ENCODE results near the gene ACBD7.
A peak's percentile ranks its signal among the peaks of the same experiment; 100 is the strongest.

Gene ACBD7

DNA sequence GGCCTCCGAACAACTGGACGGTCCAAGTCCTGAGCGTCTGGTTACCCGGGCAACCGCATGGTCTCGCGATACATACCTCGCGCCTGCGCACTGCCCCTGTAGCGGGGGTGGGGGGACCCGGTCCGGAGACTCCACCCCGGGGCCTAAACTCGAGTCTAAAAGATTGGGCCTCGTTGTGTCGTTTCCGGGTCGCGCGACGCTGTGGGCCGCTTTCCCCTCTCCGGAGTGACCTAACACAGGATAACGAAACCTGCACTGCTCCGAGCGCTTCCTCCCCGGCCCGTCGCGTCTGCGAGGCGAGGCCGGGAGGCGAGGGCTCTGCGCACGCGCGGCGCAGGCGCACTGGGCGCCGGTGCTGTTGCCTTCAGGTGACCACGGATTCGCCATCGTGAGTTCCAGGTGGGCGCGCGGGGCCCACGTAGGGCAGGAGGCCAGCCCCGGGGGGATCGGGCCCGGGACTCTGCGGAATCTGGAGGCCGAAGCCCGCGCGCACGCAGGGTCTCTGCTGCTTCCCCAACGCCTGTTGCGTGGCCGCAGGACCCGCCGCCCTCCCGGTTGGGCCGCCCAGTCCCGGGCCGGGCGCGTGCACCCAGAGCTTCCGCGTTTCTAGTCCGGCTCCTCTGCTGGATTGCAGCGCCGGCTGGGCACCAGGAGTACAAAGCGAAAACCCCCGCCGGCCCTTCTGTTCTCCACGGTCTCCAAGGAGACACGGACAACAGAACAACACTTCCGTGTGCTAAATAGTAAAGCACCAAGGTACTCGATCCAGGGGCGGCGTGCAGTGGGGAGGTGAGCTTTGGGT is 8.6 kb upstream of the ACBD7 start, which contains the start of gene RPP38 (continued):
- TF ChIP-seq TSHZ1 (tag by site-specific recombination; IDR thresholded peaks at IDR 0.05; ENCODE audit: borderline replicate concordance) (no peak), TRIM28 (IDR thresholded peaks at IDR 0.05; ENCODE audit: borderline replicate concordance, low read length) (no peak), ZBTB11 (tag by site-specific recombination; conservative IDR thresholded peaks at IDR 0.05; ENCODE audit: low read depth) (peak; percentile 91), ZNF48 (tag by site-specific recombination; IDR thresholded peaks at IDR 0.05) (no peak), ZNF837 (tag by site-specific recombination; IDR thresholded peaks at IDR 0.05) (no peak), AEBP2 (tag by site-specific recombination; IDR thresholded peaks at IDR 0.05; ENCODE audit: borderline replicate concordance) (no peak), ZNF23 (tag by site-specific recombination; IDR thresholded peaks at IDR 0.05; ENCODE audit: borderline replicate concordance) (no peak), ZNF658 (tag by site-specific recombination; IDR thresholded peaks at IDR 0.05) (no peak), HOXA7 (CRISPR knock-in tag; IDR thresholded peaks at IDR 0.05; ENCODE audit: borderline replicate concordance) (no peak), ZNF555 (tag by site-specific recombination; conservative IDR thresholded peaks at IDR 0.05) (no peak), ZFP69B (tag by site-specific recombination; IDR thresholded peaks at IDR 0.05) (peak; percentile 87), ZNF76 (tag by site-specific recombination; IDR thresholded peaks at IDR 0.05; ENCODE audit: borderline replicate concordance, low read depth) (0 out of 2 replicates have a peak, but pooled peaks have one; percentile 56), YY1 (tag by site-specific recombination; IDR thresholded peaks at IDR 0.05) (peak; percentile 66), ZNF146 (tag by site-specific recombination; IDR thresholded peaks at IDR 0.05) (no peak), ZNF707 (tag by site-specific recombination; IDR thresholded peaks at IDR 0.05) (no peak)
- TF ChIP-seq, protein P1, sequence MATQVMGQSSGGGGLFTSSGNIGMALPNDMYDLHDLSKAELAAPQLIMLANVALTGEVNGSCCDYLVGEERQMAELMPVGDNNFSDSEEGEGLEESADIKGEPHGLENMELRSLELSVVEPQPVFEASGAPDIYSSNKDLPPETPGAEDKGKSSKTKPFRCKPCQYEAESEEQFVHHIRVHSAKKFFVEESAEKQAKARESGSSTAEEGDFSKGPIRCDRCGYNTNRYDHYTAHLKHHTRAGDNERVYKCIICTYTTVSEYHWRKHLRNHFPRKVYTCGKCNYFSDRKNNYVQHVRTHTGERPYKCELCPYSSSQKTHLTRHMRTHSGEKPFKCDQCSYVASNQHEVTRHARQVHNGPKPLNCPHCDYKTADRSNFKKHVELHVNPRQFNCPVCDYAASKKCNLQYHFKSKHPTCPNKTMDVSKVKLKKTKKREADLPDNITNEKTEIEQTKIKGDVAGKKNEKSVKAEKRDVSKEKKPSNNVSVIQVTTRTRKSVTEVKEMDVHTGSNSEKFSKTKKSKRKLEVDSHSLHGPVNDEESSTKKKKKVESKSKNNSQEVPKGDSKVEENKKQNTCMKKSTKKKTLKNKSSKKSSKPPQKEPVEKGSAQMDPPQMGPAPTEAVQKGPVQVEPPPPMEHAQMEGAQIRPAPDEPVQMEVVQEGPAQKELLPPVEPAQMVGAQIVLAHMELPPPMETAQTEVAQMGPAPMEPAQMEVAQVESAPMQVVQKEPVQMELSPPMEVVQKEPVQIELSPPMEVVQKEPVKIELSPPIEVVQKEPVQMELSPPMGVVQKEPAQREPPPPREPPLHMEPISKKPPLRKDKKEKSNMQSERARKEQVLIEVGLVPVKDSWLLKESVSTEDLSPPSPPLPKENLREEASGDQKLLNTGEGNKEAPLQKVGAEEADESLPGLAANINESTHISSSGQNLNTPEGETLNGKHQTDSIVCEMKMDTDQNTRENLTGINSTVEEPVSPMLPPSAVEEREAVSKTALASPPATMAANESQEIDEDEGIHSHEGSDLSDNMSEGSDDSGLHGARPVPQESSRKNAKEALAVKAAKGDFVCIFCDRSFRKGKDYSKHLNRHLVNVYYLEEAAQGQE (tag by site-specific recombination; IDR thresholded peaks at IDR 0.05), result 0 out of 2 replicates have a peak, but pooled peaks have one; percentile 14
- TF ChIP-seq, protein P2, sequence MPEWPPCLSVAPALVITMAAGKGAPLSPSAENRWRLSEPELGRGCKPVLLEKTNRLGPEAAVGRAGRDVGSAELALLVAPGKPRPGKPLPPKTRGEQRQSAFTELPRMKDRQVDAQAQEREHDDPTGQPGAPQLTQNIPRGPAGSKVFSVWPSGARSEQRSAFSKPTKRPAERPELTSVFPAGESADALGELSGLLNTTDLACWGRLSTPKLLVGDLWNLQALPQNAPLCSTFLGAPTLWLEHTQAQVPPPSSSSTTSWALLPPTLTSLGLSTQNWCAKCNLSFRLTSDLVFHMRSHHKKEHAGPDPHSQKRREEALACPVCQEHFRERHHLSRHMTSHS (tag by site-specific recombination; IDR thresholded peaks at IDR 0.05), result no peak
- TF ChIP-seq, protein P3, sequence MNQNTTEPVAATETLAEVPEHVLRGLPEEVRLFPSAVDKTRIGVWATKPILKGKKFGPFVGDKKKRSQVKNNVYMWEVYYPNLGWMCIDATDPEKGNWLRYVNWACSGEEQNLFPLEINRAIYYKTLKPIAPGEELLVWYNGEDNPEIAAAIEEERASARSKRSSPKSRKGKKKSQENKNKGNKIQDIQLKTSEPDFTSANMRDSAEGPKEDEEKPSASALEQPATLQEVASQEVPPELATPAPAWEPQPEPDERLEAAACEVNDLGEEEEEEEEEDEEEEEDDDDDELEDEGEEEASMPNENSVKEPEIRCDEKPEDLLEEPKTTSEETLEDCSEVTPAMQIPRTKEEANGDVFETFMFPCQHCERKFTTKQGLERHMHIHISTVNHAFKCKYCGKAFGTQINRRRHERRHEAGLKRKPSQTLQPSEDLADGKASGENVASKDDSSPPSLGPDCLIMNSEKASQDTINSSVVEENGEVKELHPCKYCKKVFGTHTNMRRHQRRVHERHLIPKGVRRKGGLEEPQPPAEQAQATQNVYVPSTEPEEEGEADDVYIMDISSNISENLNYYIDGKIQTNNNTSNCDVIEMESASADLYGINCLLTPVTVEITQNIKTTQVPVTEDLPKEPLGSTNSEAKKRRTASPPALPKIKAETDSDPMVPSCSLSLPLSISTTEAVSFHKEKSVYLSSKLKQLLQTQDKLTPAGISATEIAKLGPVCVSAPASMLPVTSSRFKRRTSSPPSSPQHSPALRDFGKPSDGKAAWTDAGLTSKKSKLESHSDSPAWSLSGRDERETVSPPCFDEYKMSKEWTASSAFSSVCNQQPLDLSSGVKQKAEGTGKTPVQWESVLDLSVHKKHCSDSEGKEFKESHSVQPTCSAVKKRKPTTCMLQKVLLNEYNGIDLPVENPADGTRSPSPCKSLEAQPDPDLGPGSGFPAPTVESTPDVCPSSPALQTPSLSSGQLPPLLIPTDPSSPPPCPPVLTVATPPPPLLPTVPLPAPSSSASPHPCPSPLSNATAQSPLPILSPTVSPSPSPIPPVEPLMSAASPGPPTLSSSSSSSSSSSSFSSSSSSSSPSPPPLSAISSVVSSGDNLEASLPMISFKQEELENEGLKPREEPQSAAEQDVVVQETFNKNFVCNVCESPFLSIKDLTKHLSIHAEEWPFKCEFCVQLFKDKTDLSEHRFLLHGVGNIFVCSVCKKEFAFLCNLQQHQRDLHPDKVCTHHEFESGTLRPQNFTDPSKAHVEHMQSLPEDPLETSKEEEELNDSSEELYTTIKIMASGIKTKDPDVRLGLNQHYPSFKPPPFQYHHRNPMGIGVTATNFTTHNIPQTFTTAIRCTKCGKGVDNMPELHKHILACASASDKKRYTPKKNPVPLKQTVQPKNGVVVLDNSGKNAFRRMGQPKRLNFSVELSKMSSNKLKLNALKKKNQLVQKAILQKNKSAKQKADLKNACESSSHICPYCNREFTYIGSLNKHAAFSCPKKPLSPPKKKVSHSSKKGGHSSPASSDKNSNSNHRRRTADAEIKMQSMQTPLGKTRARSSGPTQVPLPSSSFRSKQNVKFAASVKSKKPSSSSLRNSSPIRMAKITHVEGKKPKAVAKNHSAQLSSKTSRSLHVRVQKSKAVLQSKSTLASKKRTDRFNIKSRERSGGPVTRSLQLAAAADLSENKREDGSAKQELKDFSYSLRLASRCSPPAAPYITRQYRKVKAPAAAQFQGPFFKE (tag by site-specific recombination; IDR thresholded peaks at IDR 0.05; ENCODE audit: borderline replicate concordance), result no peak
